ENCODE results near the gene CDH13.
A peak's percentile ranks its signal among the peaks of the same experiment; 100 is the strongest.

The CDH13 gene

GRCh38 chr16:82587289-82587688, 39.5 kb upstream of the CDH13 start:
- TF ChIP-seq, protein P1, sequence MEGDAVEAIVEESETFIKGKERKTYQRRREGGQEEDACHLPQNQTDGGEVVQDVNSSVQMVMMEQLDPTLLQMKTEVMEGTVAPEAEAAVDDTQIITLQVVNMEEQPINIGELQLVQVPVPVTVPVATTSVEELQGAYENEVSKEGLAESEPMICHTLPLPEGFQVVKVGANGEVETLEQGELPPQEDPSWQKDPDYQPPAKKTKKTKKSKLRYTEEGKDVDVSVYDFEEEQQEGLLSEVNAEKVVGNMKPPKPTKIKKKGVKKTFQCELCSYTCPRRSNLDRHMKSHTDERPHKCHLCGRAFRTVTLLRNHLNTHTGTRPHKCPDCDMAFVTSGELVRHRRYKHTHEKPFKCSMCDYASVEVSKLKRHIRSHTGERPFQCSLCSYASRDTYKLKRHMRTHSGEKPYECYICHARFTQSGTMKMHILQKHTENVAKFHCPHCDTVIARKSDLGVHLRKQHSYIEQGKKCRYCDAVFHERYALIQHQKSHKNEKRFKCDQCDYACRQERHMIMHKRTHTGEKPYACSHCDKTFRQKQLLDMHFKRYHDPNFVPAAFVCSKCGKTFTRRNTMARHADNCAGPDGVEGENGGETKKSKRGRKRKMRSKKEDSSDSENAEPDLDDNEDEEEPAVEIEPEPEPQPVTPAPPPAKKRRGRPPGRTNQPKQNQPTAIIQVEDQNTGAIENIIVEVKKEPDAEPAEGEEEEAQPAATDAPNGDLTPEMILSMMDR (IDR thresholded peaks at IDR 0.05; ENCODE audit: control insufficient read depth, extremely low read depth, insufficient read depth), result no peak
- peak; percentile 28 for DNase-seq (ENCODE audit: low read depth)
- no peak overlapping the region for H3K4me3 ChIP-seq (ENCODE audit: low read depth, low read length)

GRCh38 chr16:82589407-82589806, 37.4 kb upstream of the CDH13 start:
- no peak for DNase-seq (ENCODE audit: low read depth)

DNA sequence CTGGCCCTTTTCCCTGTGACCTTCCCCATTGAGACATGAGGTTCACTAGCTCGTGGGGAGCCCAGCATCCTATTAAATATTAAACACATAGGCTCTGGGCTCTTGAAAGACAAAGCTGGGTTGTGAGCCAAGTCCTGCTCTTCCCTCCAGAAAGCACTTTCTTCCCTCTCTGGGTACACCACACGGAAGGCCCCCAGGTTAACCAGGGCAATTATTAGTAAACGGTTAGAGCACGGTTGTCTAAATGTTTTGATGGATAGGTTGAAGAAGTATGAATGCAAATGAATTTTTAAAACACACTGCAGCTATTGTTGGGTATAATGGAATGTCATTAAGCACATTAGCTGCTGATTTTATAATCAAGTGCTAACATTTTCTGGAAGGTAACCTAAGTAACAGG, 32.7 kb upstream of the CDH13 start:
- no peak for DNase-seq (ENCODE audit: low read depth)
- H3K4me3 ChIP-seq (ENCODE audit: low read depth, low read length), result no peak overlapping the region
- TF ChIP-seq, protein P1 (IDR thresholded peaks at IDR 0.05; ENCODE audit: control insufficient read depth, extremely low read depth, insufficient read depth), result no peak

More at GRCh38 chr16:82589407-82589806, 37.4 kb upstream of the CDH13 start:
- TF ChIP-seq, protein P1 (IDR thresholded peaks at IDR 0.05; ENCODE audit: control insufficient read depth, extremely low read depth, insufficient read depth), result no peak
- H3K4me3 ChIP-seq (ENCODE audit: low read depth, low read length), result no peak overlapping the region

DNA sequence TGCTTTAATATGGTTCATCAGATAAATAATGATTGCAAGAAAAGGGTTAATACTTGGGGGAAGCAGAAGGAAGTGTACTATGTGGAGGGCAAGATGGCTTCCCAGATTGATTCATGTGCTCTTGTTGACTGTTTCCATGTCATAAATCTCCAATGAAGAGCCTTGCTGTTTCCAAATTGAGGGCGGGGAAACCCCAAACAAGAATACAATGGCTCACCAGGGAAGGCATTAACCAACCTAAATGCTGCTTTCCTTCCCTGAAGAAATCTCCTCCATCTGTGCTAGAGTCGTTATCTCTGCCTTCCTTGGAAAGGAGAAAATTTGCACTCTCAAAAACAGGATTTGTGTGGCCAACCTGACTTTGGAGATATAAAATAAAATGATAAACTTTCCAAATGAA, 28.0 kb upstream of the CDH13 start:
- no peak overlapping the region for H3K4me3 ChIP-seq (ENCODE audit: low read depth, low read length)
- no peak for DNase-seq (ENCODE audit: low read depth)
- TF ChIP-seq, protein P1 (IDR thresholded peaks at IDR 0.05; ENCODE audit: control insufficient read depth, extremely low read depth, insufficient read depth), result no peak

DNA sequence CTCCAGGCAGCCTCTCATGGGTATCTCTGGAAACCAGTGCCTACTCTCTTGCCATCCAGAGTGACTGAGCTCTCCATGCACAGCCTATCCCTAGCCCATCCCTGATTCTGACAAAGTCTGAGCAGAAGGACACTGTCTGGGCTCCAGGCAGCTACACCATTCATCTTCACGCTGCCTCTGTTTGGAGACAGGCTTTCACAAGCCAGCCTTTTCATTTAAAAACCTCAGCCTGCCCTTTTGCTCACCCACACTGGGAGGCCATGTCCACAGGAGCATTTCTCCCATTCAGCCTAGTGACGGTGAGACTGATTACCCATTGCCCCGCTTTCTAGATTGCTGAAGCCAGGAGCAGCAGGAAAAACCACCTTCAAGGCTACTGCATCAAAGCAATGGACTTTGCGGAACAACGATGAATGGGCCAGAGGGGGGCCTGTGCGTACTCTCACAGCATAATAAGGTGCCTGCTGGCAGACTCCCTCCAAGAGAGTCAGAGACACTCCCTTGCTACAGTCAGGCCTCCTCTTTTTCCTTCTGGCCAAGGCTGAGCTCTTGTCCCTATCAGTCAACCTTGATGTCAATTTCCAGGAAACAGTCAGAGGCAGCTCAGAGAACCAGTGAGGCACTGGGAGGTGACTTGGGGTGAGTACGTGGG, 24.7 kb upstream of the CDH13 start:
- TF ChIP-seq, protein P1 (IDR thresholded peaks at IDR 0.05; ENCODE audit: control insufficient read depth, extremely low read depth, insufficient read depth), result no peak
- H3K4me3 ChIP-seq (ENCODE audit: low read depth, low read length), result no peak overlapping the region
- DNase-seq (ENCODE audit: low read depth), result no peak

- TF ChIP-seq, protein P1 (IDR thresholded peaks at IDR 0.05; ENCODE audit: control insufficient read depth, extremely low read depth, insufficient read depth), result peak; percentile 59
- no peak for DNase-seq (ENCODE audit: low read depth)
- H3K4me3 ChIP-seq (ENCODE audit: low read depth, low read length), result no peak overlapping the region
Observed at GRCh38 chr16:82603784-82604411, 22.9 kb upstream of the CDH13 start.

Data from LNCaP clone FGC (cell line).